CD14-positive monocyte (primary cell): ENCODE results near the gene TRAF3. TPM values are rescaled to one million over a fixed set of nuclear protein-coding genes. Genes with fewer than 3 reads are reported as not detected.

Experiments
- DNase-seq, 3 donors: peaks; one replicate each; pipeline ENCODE4 v3.0.0-alpha.2; 2011 to 2022
- H2AFZ ChIP-seq: 2 replicates; pipeline ENCODE4 v1.6.0; 2012; ENCODE audit warnings: mild to moderate bottlenecking, low read depth, low read length, inconsistent platforms; ENCODE audit not compliant: insufficient read depth, poor library complexity, severe bottlenecking
- H3K27ac ChIP-seq, 2 donors: 1 replicate in 1 of 2; 2 replicates in 1 of 2; pipeline ENCODE4 v1.5.1; 2012 to 2013; ENCODE audit warnings: low read length in 2 of 2, control low read depth in 1 of 2, inconsistent platforms in 1 of 2, low read depth in 1 of 2, mild to moderate bottlenecking in 1 of 2
- H3K27me3 ChIP-seq, 2 donors: one replicate each; pipeline versions ENCODE4 v1.6.0 to v1.6.1; 2011 to 2013; ENCODE audit warnings: low read length in 2 of 2; ENCODE audit not compliant: control insufficient read depth in 2 of 2, insufficient read depth in 2 of 2
- H3K36me3 ChIP-seq, 2 donors: replicated peaks in 1 of 2; 1 replicate in 1 of 2; 2 replicates in 1 of 2; pipeline versions ENCODE4 v1.5.1 to v1.6.1; 2012 to 2013; ENCODE audit warnings: low read length in 2 of 2, control low read depth in 1 of 2, inconsistent platforms in 1 of 2, mild to moderate bottlenecking in 1 of 2; ENCODE audit not compliant: insufficient read depth in 2 of 2, control insufficient read depth in 1 of 2
- H3K4me1 ChIP-seq, 2 donors: 1 replicate in 1 of 2; 2 replicates in 1 of 2; pipeline versions ENCODE4 v1.5.1 to v1.6.1; 2012 to 2013; ENCODE audit warnings: low read length in 2 of 2, control low read depth in 1 of 2, inconsistent platforms in 1 of 2, mild to moderate bottlenecking in 1 of 2, moderate library complexity in 1 of 2; ENCODE audit not compliant: insufficient read depth in 2 of 2, control insufficient read depth in 1 of 2
- H3K4me2 ChIP-seq: replicated peaks from 2 replicates; pipeline ENCODE3; 2012; ENCODE audit warnings: low read length, moderate library complexity, mild to moderate bottlenecking; ENCODE audit not compliant: poor library complexity, severe bottlenecking; ENCODE audit errors: extremely low read depth
- H3K4me3 ChIP-seq, 3 experiments: fragments of 200-600 bp in 1 of 3; sonication (generic) in 1 of 3; replicated peaks in 1 of 3; 1 replicate in 2 of 3; 2 replicates in 1 of 3; pipeline ENCODE4 v1.5.1; 2011 to 2013; ENCODE audit warnings: low read length in 3 of 3, mild to moderate bottlenecking in 3 of 3, control low read depth in 2 of 3, low read depth in 2 of 3, inconsistent platforms in 1 of 3, moderate library complexity in 1 of 3
- H3K79me2 ChIP-seq: 2 replicates; pipeline ENCODE4 v1.6.0; 2012; ENCODE audit warnings: mild to moderate bottlenecking, control low read depth, inconsistent platforms, low read length, moderate library complexity; ENCODE audit not compliant: insufficient read depth
- H3K9ac ChIP-seq: 2 replicates; pipeline ENCODE4 v1.6.0; 2017; ENCODE audit warnings: low read length, mild to moderate bottlenecking; ENCODE audit not compliant: insufficient read depth, poor library complexity, severe bottlenecking
- H3K9me3 ChIP-seq, 2 donors: replicated peaks in 1 of 2; 1 replicate in 1 of 2; 2 replicates in 1 of 2; pipeline versions ENCODE4 v1.5.1 to v1.6.1; 2012 to 2013; ENCODE audit warnings: low read length in 2 of 2, control low read depth in 1 of 2; ENCODE audit not compliant: control insufficient read depth in 1 of 2, insufficient read depth in 1 of 2
- H4K20me1 ChIP-seq: 2 replicates; pipeline ENCODE4 v1.6.0; 2012; ENCODE audit warnings: mild to moderate bottlenecking, low read length, control low read depth, moderate library complexity; ENCODE audit not compliant: insufficient read depth
- H3K27ac Mint-ChIP-seq, 7 donors: one replicate each; pipeline ENCODE4 v1.8.0; 2020; ENCODE audit warnings: mild to moderate bottlenecking in 7 of 7, mixed read lengths in 7 of 7, moderate library complexity in 6 of 7, inconsistent platforms in 2 of 7
- H3K27me3 Mint-ChIP-seq, 3 donors: one replicate each; pipeline ENCODE4 v1.8.0; 2021 to 2022; ENCODE audit warnings: low read depth in 3 of 3, mild to moderate bottlenecking in 3 of 3, mixed read lengths in 3 of 3, moderate library complexity in 3 of 3, inconsistent platforms in 1 of 3
- H3K36me3 Mint-ChIP-seq, 2 donors: one replicate each; pipeline ENCODE4 v1.8.0; 2020; ENCODE audit warnings: mixed read lengths in 2 of 2, inconsistent platforms in 1 of 2, mild to moderate bottlenecking in 1 of 2
- H3K4me1 Mint-ChIP-seq: one replicate; pipeline ENCODE4 v1.8.0; 2020; ENCODE audit warnings: mild to moderate bottlenecking, mixed read lengths
- H3K4me3 Mint-ChIP-seq, 2 donors: one replicate each; pipeline ENCODE4 v1.8.0; 2020; ENCODE audit warnings: mild to moderate bottlenecking in 2 of 2, mixed read lengths in 2 of 2, moderate library complexity in 1 of 2
- H3K9me3 Mint-ChIP-seq, 7 donors: one replicate each; pipeline ENCODE4 v1.8.0; 2020 to 2022; ENCODE audit warnings: mixed read lengths in 7 of 7, mild to moderate bottlenecking in 6 of 7, moderate library complexity in 6 of 7, inconsistent platforms in 2 of 7
- WGBS: methylation state at CpG from one replicate; pipeline ENCODE4 v1.1.5; 2013; ENCODE audit warnings: missing lambda C conversion rate; ENCODE audit not compliant: insufficient coverage; 5-methylcytosine and 5-hydroxymethylcytosine counted together
- intact Hi-C, 2 donors: fragments of 100-400 bp; cut with micrococcal nuclease; formaldehyde crosslinking; loops; one replicate each; pipeline versions ENCODE4 v1.15.0 to v1.15.1; 2023
- polyA plus RNA-seq, 3 donors: library from polyadenylated mRNA; depleted of rRNA in 1 of 3; unstranded in 2 of 3; stranded (reverse) in 1 of 3; fragments of 300-500 nt in 2 of 3; fragments of >200 nt in 1 of 3; fragmentation: Illumina TruSeq in 2 of 3; gene quantifications; 1 replicate in 2 of 3; 2 replicates in 1 of 3; pipeline ENCODE4 v1.2.3, GENCODE V29; 2012 to 2021
- TF ChIP-seq, protein P1 (sequence below): fragments of 200-600 bp; IDR thresholded peaks from one replicate; pipeline ENCODE4 v1.8.0; 2022; ENCODE audit warnings: antibody characterized with exemption, mild to moderate bottlenecking

TRAF3 gene
- polyA plus RNA-seq, 3 donors = 12.0 to 37.6 (median 17.3) TPM

GRCh38 chr14:102825307-102826095 lies 48.3 kb downstream of the TRAF3 start:
- H3K27ac Mint-ChIP-seq = peak overlapping the region in 3 of 7 donors; percentile 10 to 26 (median 21)
- H3K27ac ChIP-seq = no peak overlapping the region
- no peaks in the 10 kb centered on the region for H3K4me1 ChIP-seq
- no peak for DNase-seq
- no peaks in the 10 kb centered on the region for H3K27me3 Mint-ChIP-seq
- H3K79me2 ChIP-seq = peaks cover 98% of the 10 kb centered on the region
- H3K36me3 Mint-ChIP-seq = peaks cover 16 to 20% of the 10 kb centered on the region in 2 donors
- H3K4me1 Mint-ChIP-seq = peaks cover 8% of the 10 kb centered on the region
- TF ChIP-seq, protein P1, sequence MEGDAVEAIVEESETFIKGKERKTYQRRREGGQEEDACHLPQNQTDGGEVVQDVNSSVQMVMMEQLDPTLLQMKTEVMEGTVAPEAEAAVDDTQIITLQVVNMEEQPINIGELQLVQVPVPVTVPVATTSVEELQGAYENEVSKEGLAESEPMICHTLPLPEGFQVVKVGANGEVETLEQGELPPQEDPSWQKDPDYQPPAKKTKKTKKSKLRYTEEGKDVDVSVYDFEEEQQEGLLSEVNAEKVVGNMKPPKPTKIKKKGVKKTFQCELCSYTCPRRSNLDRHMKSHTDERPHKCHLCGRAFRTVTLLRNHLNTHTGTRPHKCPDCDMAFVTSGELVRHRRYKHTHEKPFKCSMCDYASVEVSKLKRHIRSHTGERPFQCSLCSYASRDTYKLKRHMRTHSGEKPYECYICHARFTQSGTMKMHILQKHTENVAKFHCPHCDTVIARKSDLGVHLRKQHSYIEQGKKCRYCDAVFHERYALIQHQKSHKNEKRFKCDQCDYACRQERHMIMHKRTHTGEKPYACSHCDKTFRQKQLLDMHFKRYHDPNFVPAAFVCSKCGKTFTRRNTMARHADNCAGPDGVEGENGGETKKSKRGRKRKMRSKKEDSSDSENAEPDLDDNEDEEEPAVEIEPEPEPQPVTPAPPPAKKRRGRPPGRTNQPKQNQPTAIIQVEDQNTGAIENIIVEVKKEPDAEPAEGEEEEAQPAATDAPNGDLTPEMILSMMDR = no peak
- 93% methylated on average over 16 of the region's 22 CpGs for WGBS
- H3K36me3 ChIP-seq = peaks cover 5 to 31% of the 10 kb centered on the region in 2 donors
- intact Hi-C loops = no loop called here
- H3K9ac ChIP-seq = no peak overlapping the region
- H3K27me3 ChIP-seq = no peaks in the 10 kb centered on the region
- no peak overlapping the region for H3K4me3 Mint-ChIP-seq
- H3K9me3 ChIP-seq = no peaks in the 10 kb centered on the region
- H4K20me1 ChIP-seq = peaks cover 100% of the 10 kb centered on the region
- H3K4me3 ChIP-seq = no peak overlapping the region
- no peaks in the 10 kb centered on the region for H3K9me3 Mint-ChIP-seq
- no peak overlapping the region for H2AFZ ChIP-seq
- no peak overlapping the region for H3K4me2 ChIP-seq

DNA sequence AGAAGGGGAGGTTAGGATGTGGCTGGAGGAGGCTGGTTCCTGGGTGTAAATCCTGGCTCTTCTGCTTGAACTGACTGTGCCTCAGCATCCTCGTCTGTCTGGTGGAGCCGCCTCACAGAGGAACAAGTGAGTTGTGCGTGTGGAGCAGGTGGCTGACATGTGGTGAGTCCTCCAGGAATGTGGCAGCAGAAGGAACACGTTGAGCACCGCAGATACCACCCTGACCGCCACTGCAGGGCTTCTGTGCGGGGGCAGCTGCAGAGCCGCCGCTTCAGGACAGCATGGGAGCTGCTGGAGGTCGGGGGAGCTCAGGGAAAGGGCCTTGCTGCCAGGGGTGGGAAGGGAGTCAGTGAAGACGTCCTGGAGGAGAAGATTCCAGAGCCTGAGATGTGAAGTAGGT lies 48.9 kb downstream of the TRAF3 start:
- TF ChIP-seq, protein P1 = no peak
- Mint-ChIP-seq H3K9me3 (no peaks in the 10 kb centered on the region), H3K27ac (peak overlapping the region in 4 of 7 donors; percentile 21 to 70 (median 26)), H3K36me3 (peaks cover 21 to 24% of the 10 kb centered on the region in 2 donors), H3K4me3 (no peak overlapping the region), H3K4me1 (peaks cover 8% of the 10 kb centered on the region), H3K27me3 (no peaks in the 10 kb centered on the region)
- Histone ChIP-seq H4K20me1 (peaks cover 100% of the 10 kb centered on the region), H3K79me2 (peaks cover 92% of the 10 kb centered on the region), H3K36me3 (peaks cover 8 to 38% of the 10 kb centered on the region in 2 donors), H3K27me3 (no peaks in the 10 kb centered on the region), H2AFZ (no peak overlapping the region), H3K27ac (no peak overlapping the region), H3K9me3 (no peaks in the 10 kb centered on the region), H3K4me2 (no peak overlapping the region), H3K4me1 (no peaks in the 10 kb centered on the region), H3K4me3 (no peak overlapping the region), H3K9ac (no peak overlapping the region)
- WGBS = 96% methylated on average over 11 of the region's 11 CpGs
- no peak for DNase-seq
- intact Hi-C loops = no loop called here
